ENCODE data around the gene ANO3. TPM values are rescaled to one million over a fixed set of nuclear protein-coding genes. Genes with fewer than 3 reads are reported as not detected.
A peak's percentile ranks its signal among the peaks of the same experiment; 100 is the strongest.
"Not testable (repeated sequence)": the region's sequence is repeated elsewhere in the genome, so short reads cannot be mapped to it uniquely, and the experiment has no call there.

Gene ANO3
- total and polyA plus RNA-seq, 8 donors: 0.06 to 1.1 (median 0.67) TPM

DNA sequence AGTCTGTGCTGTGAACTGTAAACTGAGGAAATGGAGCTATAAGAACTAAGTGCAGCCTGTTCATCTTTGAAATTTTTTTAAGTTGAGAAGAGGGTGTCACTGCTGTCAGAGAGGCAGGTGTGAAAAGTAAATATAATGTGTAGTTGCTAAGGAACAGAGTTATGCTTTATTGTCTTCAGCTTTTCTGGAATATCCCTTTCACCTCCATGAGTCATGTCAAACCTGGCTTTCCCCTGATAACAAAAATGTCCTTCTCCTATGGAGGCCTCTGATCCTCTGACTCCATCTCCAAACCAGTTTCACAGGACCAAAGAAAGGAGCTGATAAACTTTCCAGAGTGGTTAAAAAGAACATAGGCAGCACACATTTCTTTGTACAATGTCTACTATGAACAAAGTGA is 252.9 kb downstream of the ANO3 start:
- Histone ChIP-seq H3K27ac (no peak overlapping the region), H3K4me1 (no peaks in the 10 kb centered on the region), H3K4me3 (no peak overlapping the region), H3K27me3 (no peaks in the 10 kb centered on the region), H3K36me3 (no peaks in the 10 kb centered on the region), H3K9me3 (no peaks in the 10 kb centered on the region)
- no peak for DNase-seq
- intact Hi-C loops (cut with DNase I): no loop called here
- FAIRE-seq: no peak
- ATAC-seq: peak in 2 of 4 donors; percentile 51 to 57
- TF ChIP-seq, protein P1, sequence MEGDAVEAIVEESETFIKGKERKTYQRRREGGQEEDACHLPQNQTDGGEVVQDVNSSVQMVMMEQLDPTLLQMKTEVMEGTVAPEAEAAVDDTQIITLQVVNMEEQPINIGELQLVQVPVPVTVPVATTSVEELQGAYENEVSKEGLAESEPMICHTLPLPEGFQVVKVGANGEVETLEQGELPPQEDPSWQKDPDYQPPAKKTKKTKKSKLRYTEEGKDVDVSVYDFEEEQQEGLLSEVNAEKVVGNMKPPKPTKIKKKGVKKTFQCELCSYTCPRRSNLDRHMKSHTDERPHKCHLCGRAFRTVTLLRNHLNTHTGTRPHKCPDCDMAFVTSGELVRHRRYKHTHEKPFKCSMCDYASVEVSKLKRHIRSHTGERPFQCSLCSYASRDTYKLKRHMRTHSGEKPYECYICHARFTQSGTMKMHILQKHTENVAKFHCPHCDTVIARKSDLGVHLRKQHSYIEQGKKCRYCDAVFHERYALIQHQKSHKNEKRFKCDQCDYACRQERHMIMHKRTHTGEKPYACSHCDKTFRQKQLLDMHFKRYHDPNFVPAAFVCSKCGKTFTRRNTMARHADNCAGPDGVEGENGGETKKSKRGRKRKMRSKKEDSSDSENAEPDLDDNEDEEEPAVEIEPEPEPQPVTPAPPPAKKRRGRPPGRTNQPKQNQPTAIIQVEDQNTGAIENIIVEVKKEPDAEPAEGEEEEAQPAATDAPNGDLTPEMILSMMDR (IDR thresholded peaks at IDR 0.05): no peak

DNA sequence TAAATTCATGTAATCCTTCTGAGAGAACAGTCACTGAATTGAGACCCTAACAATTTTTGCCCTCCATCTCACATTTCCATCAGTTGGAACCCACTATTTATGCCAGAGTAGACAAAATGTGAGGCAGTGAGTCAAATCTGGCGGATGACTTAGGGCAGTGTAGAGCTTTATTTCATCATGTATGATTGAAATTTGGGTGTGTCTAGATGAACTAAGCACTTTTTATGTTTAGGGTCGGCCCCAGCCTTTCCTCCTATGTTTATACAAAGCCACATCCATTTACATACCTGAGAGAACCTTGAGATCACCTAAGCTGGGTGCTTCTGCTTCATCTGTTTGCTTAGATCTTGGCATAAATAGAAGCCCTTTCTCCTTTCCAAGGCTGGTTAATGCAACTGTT is 255.1 kb downstream of the ANO3 start:
- no peaks in the 10 kb centered on the region for H3K36me3 ChIP-seq
- no peak for ATAC-seq
- no peaks in the 10 kb centered on the region for H3K27me3 ChIP-seq
- FAIRE-seq: no peak
- 56 to 63% methylated on average over 2 of the region's 2 CpGs for WGBS, 2 donors
- no peak for DNase-seq
- intact Hi-C loops (cut with DNase I): no loop called here
- TF ChIP-seq, protein P1 (IDR thresholded peaks at IDR 0.05): no peak
- H3K9me3 ChIP-seq: no peaks in the 10 kb centered on the region
- H3K27ac ChIP-seq: no peak overlapping the region
- H3K4me3 ChIP-seq: no peak overlapping the region
- no peaks in the 10 kb centered on the region for H3K4me1 ChIP-seq

DNA sequence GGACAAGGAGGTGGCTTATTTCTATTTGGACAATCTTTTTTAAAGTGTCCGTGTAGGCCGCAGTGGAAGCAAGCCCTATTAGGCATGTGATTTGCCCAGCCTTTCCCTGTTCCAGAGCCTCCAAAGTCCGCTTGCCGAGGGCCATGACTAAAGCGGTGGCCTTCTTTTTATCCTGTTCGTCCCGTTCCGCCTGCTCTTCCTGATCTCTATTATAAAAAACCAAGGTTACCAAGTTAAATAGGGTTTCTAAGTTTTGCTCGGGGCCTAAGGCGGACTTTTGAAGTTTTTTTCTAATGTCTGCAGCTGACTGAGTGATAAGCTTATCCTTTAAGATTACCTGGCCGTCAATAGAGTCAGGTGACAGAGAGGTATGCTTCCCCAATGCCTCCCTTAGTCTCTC is 261.8 kb downstream of the ANO3 start:
- FAIRE-seq: no peak
- H3K9me3 ChIP-seq: no peaks in the 10 kb centered on the region
- WGBS, 2 donors: 48 to 68% methylated on average over 11 of the region's 11 CpGs
- H3K36me3 ChIP-seq: no peaks in the 10 kb centered on the region
- ATAC-seq: no peak
- no peak for DNase-seq
- H3K27ac ChIP-seq: no peak overlapping the region
- TF ChIP-seq, protein P1 (IDR thresholded peaks at IDR 0.05): no peak
- no peak overlapping the region for H3K4me3 ChIP-seq
- no peaks in the 10 kb centered on the region for H3K4me1 ChIP-seq
- intact Hi-C loops (cut with DNase I): no loop called here
- no peaks in the 10 kb centered on the region for H3K27me3 ChIP-seq

DNA sequence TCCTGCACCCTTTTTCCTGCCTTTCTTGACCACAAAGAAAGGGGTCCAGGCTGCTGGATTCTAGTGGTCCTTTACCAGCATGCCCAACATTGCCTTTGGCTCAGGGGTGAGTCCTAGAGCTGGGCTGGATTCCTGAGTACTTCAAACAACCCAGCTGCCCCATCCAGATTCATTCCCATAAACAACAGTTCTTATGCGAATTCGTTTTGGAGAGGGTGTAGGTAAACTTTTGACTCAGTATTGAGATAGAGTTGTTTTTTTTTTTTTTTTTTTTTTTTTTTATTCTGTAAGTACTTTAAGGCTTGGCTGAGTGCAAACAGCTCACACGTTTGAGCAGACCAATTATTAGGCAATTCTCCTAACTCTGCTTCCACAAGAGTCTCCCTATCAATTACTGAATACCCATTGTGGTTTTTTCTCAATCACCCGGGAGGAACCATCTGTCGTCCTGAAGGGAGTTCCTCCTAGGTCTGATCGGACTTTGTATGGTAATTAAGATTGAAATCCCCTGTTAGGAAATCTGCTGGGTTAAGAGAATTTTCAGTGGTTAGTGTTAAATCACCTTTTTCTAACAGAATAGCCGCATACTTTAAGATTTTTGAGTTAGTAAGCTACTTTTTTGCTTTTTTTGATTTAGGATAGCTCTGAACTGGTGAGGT is 263.4 kb downstream of the ANO3 start:
- H3K36me3 ChIP-seq; H3K27ac ChIP-seq; FAIRE-seq; intact Hi-C loops (cut with DNase I); DNase-seq; H3K27me3 ChIP-seq; H3K9me3 ChIP-seq; ATAC-seq; H3K4me1 ChIP-seq; H3K4me3 ChIP-seq: not testable (repeated sequence)
- 43 to 55% methylated on average over 7 of the region's 7 CpGs for WGBS, 2 donors

DNA sequence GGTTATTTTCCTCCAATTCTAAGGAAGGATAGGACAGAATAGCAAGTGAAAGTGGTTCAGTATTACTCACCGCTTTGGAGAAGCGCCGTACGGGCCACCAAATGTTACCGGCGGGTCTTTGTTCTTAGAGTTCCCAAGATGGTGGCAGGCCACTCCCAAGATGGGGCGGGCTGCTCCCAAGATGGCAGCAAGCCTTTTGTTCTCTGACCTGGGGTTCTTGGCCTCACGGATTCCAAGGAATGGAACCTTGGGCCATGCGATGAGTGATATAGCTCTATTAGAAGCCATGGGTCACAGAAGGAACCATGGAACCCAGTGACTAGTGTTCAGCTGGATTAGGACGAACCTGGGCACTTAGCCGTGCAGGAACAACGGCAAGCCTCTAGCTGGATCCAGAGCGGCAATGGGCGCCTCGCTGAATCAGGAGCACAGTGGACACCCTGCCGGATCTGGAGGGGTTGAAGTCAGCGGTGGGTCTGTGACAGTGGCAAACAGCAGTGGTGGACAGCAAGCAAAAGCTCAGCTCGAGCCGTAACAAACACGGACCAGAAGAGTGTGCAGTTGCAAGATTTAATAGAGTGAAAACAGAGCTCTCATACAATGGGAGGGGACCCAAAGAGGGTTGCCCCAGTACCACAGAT is 265.2 kb downstream of the ANO3 start:
- intact Hi-C loops (cut with DNase I); DNase-seq; FAIRE-seq: not testable (repeated sequence)

DNA sequence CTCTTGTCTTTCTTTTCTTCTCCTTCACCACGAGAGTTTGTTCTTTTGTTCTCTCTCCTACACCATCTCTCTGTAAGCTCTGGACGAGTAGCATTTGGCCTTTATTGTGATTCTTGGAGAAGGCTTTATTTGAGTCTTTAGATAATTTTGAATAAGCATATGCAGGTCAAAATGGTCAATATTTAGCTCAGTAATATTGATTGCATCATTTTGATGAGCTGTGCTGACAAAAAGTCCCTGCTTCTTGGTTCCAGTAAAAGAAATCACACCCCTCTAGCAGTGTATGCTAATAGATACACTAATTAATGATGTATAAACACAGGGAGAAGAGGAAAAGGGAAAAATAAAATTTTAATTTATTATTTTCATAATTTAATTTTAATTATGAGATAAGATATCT is 266.0 kb downstream of the ANO3 start:
- ATAC-seq (no peak), DNase-seq (no peak), FAIRE-seq (no peak)
- TF ChIP-seq, protein P1 (IDR thresholded peaks at IDR 0.05): no peak
- Histone ChIP-seq H3K4me3 (no peak overlapping the region), H3K4me1 (no peaks in the 10 kb centered on the region), H3K27ac (no peak overlapping the region), H3K36me3 (no peaks in the 10 kb centered on the region), H3K9me3 (no peaks in the 10 kb centered on the region), H3K27me3 (no peaks in the 10 kb centered on the region)
- 53 to 68% methylated on average over 2 of the region's 2 CpGs for WGBS, 2 donors
- intact Hi-C loops (cut with DNase I): no loop called here

More for the DNA sequence above, 265.2 kb downstream of the ANO3 start:
- ATAC-seq, H3K27ac ChIP-seq, H3K4me1 ChIP-seq, H3K9me3 ChIP-seq, H3K36me3 ChIP-seq, H3K27me3 ChIP-seq, H3K4me3 ChIP-seq: not testable (repeated sequence)
- 78 to 92% methylated on average over 20 of the region's 20 CpGs for WGBS, 2 donors

Measured in pancreas (tissue), 10 donors.